HG03520 (cell line): ENCODE data around the gene ELN.
"Not testable (repeated sequence)": the region's sequence is repeated elsewhere in the genome, so short reads cannot be mapped to it uniquely, and the experiment has no call there.

Source experiments
- ATAC-seq: cut with Tn5 transposase; IDR thresholded peaks from one replicate; pipeline ENCODE4 v1.9.1; 2021; ENCODE audit warnings: mild to moderate bottlenecking, moderate library complexity; ENCODE audit not compliant: unreplicated experiment

Gene ELN

DNA sequence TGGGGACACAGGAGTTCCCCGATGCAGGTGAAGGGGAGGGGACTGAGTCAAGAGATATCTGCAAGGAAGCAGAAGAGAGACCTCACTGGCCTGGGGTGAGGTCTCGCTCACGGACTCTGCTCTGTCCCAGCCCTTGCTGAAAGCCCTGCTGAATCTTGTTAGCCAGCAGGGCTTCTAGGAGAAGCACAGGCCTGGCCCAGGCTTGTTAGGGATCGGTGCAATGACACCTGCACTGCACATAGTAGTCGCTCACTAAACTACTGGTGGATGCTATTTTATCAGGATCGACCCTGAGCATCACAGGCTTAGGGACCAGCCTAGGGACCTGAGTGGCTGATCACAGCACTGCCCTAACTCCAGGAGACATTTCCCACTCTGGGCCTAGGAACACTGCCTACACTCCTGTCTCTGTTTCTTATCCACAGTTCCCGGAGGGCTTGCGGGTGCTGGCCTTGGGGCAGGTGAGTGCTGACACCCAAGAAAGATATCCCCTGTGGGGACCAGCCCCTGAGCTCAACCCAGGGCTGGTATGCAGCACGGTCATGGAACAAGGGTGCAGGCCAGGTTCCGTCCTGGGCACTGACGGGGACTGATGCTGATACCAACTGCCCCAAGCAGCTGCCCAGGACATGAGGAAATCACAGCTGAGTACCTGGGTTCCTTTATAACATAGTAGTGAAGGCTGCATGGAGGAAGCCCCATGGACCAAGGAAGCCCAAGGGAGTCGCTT lies 13.0 kb downstream of the ELN start:
- ATAC-seq, result no peak

GRCh38 chr7:74042746-74043522 lies 15.0 kb downstream of the ELN start:
- ATAC-seq, result no peak

DNA sequence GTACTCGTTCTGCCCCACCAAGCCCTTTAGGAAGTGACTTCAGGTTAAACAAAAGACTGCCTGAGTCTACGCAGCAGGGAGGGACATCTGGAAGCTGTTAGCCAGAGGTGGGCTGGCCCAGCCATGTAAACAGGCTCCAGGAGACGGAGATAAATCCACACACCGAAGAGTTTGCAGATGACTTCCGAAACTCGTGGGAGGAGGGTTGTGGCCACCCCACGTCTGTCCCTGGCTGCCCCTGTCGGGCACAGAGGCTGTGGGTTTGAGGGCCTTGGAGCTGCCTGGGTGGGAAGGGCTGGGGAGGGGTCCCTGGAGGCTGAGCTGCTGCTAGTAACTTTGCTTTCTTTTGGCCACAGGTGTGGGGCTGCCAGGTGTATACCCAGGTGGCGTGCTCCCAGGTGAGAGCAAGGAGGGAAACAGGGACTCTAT lies 15.6 kb downstream of the ELN start:
- no peak for ATAC-seq

DNA sequence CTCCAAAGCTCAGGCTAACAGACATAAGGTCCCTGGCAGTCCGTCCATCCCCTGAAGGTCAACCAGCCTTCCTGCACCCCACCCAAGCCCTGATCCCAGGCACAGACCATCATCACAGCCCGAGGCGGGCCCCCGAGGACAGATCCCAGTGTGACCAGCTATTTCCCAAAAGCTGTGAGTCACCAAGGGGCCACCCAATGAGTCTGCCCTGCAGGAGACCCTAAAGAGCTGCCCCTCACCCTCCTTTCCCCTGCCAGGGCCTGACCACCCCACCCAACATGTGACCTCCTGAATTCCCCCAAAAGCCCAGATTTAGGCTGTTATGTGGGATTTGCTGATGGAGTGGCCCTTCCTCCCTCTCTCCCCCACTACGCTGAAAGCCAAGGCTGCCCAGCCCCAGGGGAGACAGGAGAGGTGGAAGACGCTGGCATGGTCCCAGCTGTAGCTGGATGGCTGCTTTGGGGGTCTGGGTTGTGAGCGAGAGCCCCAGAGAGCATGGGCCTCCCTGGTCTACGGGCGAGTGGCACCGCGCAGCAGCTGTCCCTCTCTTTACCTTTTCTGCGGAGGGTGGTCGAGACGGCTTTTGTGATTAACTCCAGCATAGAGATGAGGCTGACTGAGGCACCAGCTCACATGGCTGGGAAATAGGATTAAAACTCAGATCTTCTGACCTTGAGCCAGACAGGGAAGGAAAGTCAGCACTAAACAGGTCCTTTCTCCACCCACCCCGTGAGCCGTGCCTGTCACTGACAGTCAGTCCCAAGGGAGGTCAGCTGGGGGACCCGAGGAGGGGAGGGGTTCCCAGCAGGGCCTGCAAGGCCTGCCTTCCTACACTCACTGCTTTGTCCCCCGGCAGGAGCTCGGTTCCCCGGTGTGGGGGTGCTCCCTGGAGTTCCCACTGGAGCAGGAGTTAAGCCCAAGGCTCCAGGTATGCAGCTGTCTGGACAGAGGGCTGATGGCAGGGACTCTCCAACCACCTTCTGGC lies 16.7 kb downstream of the ELN start:
- no peak for ATAC-seq

GRCh38 chr7:74046581-74046980 lies 18.6 kb downstream of the ELN start:
- not testable (repeated sequence) for ATAC-seq

DNA sequence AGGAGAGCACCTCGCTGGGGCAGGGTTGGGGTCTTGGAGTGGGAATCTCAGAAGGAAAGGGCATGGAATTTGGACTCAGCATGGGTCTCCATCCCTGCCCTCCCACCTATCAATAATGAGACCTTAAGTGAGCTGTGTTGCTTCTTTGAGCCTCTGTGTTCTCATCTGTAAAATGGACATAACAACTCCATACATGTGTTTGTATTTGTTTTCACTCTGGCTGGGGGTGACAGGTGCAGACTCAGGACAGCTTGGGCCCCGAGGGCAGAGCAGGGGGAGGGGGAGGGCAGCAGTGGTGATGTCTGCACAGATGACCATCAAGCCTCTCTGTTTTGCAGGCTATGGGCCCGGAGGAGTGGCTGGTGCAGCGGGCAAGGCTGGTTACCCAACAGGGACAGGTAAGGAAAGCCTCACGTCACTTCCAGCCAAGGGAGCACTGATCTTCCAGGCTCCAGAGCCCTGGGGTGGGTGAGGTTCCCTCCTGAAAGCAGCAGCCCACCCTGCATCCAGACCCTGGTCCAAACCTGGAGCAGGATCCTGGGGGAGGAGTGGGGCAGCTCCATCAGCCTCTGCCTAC lies 19.9 kb downstream of the ELN start:
- ATAC-seq, result no peak

DNA sequence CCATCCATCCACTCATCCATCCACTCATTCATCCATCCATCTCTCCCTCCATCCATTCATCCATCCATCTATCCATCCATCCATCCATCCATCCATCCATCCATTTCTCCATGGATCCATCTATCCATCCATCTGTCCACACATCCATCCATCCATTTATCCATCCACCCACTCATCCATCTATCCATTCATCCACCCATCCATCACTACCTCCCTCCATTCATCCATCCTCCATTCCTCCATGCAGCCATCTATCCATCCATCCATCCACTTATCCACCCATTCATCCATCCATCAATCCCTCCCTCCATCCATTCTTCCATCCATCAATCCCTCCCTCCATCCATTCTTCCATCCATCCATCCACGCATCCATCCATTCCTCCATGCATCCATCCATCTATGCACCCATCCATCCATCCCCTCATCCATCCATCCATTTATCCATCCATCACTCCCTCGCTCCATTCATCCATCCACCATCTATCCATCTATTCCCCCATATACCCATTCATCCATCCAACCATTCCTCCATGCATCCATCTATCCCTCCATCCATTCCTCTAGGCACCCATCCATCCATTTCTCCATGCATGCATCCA lies 21.1 kb downstream of the ELN start:
- ATAC-seq, result no peak

DNA sequence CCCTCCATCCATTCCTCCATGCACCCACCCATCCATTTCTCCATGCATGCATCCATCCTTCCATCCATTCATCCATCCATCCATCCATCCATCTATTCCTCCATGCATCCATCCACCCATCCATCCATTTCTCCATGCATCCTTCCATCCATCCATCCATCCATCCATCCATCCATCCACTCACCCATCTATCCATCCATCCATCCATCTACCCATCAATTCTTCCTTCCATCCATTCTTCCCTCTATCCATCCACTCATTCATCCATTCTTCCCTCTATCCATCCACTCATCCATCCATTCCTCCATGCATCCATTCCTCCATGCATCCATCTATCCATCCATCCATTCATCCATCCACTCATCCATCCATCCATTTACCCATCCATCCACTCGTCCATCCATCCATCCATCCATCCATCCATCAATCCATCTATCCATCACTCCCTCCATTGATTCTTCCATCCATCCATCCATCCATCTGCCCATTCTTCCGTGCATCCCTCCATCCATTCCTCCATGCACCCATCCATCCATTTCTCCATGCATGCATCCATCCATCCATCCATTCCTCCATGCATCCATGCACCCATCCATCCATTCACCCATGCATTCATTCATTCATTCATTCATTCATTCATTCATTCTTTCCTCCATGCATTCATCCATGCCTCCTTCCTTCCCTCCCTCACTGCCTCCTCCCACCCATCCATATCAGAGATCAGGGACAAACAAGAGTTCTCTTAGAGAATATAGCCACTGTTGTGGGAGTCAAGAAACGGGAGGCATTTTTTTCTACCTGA lies 22.2 kb downstream of the ELN start:
- ATAC-seq, result no peak

GRCh38 chr7:74051193-74051592 lies 23.2 kb downstream of the ELN start:
- ATAC-seq, result no peak

DNA sequence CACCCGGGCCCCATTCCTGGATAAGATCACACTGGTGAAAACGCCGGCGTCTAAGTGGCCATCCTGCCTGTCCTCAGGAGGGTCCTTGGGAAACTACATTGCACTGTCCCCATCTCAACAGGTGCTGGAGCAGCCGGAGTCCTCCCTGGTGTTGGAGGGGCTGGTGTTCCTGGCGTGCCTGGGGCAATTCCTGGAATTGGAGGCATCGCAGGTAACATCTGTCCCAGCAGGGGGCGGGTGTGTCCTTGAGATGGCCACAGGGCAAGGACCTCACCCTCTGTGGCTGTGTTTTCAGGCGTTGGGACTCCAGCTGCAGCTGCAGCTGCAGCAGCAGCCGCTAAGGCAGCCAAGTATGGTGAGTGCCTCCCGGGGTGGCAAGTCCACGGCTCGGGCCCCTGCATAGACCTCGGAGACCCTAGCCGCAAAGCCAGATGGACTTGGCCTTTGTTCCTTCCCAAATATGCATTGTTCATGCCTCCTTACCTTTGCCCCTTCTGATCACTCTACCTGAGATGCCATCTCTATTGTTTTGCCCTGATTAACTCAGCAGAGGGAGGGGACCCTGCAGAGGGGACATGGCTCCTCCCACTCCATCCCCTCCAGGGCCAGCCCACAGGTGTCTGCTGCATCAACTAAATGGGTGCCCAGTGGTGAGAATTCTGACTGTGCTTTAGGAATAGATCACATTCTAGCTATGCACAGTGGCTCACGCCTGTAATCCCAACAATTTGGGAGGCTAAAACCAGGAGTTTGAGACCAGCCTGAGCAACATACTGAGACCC lies 23.8 kb downstream of the ELN start:
- ATAC-seq, result no peak

GRCh38 chr7:74052628-74053027 lies 24.7 kb downstream of the ELN start:
- ATAC-seq, result no peak

DNA sequence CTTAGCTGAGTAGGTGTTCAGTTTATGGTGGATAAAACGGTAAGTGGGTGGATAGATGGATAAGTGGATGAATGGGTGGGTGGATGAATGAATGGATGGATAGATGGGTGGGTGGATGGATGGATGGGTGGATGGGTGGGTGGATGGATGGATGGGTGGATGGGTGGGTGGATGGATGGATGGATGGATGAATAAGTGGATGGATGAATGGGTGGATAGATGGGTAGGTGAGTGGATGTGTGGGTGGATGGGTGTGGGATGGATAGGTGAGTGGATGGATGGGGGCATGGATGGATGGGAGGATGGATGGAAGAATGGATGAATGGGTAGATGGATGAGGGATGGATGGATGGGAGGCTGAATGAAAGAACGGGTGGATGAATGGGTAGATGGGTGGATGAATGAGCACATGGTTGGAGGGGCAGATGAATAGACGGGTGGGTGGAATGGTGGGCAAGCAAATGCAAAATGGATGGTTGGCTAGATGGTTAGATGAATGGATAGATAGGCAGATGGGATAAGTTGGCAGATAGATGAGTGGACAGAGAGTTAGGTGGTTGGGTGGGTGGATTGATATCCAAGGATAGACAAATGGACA lies 25.7 kb downstream of the ELN start:
- ATAC-seq, result no peak

DNA sequence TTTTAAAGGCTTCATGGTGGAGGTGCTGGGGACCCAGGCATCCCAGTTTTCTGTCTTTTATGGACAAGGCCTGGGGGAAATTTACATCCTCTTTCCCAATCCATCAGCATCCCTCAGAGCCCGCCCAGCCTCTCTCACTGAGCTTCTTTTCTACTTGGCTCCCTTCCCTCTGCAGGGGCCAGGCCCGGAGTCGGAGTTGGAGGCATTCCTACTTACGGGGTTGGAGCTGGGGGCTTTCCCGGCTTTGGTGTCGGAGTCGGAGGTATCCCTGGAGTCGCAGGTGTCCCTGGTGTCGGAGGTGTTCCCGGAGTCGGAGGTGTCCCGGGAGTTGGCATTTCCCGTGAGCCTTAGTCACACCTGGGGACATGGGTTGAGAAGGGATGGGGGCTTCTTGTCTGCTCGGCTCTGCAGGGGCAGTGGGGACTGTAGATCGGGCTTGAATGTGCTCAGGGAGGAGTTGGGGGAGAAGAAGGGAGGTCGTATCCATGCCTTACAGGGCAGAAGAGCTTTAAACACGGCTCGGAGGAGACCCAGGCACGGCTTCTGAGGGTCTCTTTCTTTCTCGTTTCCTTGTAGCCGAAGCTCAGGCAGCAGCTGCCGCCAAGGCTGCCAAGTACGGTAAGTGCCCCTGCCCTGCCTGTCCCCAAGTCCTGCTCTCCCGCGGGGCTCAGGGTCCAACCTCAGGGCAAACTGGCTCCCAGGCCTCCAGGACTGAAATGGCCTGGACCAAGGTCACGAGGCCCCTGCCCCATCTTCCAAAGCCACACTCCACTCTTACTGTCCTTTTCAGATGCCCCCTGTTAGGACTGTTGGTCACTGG lies 28.3 kb downstream of the ELN start:
- ATAC-seq, result no peak

DNA sequence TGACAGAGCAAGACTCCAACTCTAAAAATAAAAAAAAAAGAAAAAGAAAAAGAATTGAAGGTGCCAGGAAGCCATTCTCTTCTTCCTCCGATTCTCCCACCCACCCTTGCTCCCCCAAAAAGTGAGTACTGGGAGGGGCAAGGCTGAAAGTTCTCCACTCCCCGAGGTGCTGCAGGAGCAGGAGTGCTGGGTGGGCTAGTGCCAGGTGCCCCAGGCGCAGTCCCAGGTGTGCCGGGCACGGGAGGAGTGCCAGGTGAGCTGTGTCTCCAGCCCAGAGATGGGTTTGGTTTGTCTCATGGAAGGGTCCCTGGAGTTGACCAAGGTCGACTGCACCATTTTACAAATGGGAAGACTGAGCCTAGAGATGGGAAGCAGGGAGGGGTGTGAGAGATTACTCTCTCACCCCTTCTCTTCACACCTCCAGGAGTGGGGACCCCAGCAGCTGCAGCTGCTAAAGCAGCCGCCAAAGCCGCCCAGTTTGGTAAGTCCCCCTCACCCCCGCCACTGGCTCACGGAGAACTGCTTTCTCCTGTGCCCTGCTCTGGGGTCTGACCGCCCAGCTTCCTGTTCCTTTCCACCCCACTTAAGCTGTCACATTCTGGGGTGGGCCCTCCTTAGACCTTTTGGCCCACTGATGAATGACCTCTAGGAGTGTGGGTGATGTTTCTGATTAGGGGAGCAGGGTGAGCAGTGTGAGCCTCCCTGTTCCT lies 29.4 kb downstream of the ELN start:
- no peak for ATAC-seq

DNA sequence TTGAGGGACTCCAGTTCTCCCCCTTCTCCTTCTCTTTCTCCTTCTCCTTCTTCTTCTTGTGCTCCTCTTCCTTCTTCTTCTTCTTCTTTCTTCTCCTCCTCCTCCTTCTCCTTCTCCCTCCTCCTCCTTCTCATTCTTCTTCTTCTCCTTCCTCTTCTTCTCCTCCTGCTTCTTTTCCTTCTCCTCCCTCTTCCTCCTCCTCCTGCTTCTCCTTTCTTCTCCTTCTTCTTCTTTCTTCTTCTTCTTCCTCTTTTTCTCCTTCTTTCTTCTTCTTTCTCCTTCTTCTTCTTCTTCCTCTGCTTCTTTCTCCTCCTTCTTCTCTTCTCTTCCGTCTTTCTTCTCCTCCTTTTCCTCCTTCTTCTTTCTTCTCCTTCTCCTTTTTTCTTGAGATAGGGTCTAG lies 30.0 kb downstream of the ELN start:
- ATAC-seq, result no peak

DNA sequence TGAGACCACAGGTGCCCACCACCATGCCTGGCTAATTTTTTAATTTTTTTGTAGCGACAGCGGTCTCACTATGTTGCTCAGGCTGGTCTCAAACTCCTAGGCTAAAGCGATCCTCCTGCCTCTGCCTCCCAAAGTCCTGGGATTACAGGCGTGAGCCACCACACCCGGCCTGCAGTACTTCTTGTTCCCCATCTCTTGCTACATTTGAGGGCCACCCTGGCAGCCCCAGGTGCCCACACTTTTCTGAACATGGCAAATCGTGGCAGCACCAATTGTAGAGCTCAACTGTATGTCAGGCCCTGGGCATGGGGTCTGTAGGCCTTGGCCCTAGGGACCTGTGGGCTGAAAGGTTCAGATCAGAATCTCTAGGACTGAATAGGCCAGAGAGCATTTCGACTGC lies 30.5 kb downstream of the ELN start:
- ATAC-seq, result no peak

- ATAC-seq, result no peak
These were observed 31.1 kb downstream of the ELN start for GRCh38 chr7:74059037-74059436.
